Liver (tissue), 3 donors: ENCODE data around the gene DSTN.
A peak's percentile ranks its signal among the peaks of the same experiment; 100 is the strongest.

Experiments used
- EGR1 ChIP-seq, 2 donors: IDR thresholded peaks; 2 replicates each; pipeline ENCODE4 v1.6.1; 2016 to 2018; ENCODE audit warnings: antibody characterized with exemption in 2 of 2, low read depth in 2 of 2
- GABPA ChIP-seq, 2 donors: IDR thresholded peaks in 1 of 2; conservative IDR thresholded peaks in 1 of 2; 2 replicates each; pipeline ENCODE4 v1.6.1; 2016; ENCODE audit warnings: antibody characterized with exemption in 2 of 2, mild to moderate bottlenecking in 1 of 2, moderate library complexity in 1 of 2
- HNF4A ChIP-seq, 2 donors: conservative IDR thresholded peaks; 2 replicates each; pipeline ENCODE4 v1.6.1; 2016; ENCODE audit warnings: antibody characterized with exemption in 2 of 2, mild to moderate bottlenecking in 2 of 2
- JUND ChIP-seq, 2 donors: IDR thresholded peaks; 2 replicates each; pipeline ENCODE4 v1.6.1; 2016; ENCODE audit warnings: antibody characterized with exemption in 2 of 2
- RAD21 ChIP-seq, 2 donors: IDR thresholded peaks; 2 replicates each; pipeline ENCODE4 v1.6.1; 2016; ENCODE audit warnings: antibody characterized with exemption in 2 of 2, mild to moderate bottlenecking in 2 of 2
- RXRA ChIP-seq, 2 donors: IDR thresholded peaks; 2 replicates each; pipeline ENCODE4 v1.6.1; 2017 to 2018; ENCODE audit warnings: antibody characterized with exemption in 2 of 2, mild to moderate bottlenecking in 1 of 2
- TAF1 ChIP-seq: conservative IDR thresholded peaks from 2 replicates; pipeline ENCODE4 v1.6.1; 2016; ENCODE audit warnings: antibody characterized with exemption, mild to moderate bottlenecking
- YY1 ChIP-seq: IDR thresholded peaks from 2 replicates; pipeline ENCODE4 v1.6.1; 2016; ENCODE audit warnings: antibody characterized with exemption, mild to moderate bottlenecking
- TF ChIP-seq, protein P1 (sequence below): fragments of 150-350 bp; IDR thresholded peaks from 2 replicates; pipeline ENCODE4 v1.5.1; 2017; ENCODE audit warnings: improper control_type of control experiment, low read depth, low read length; ENCODE audit not compliant: missing input control
- TF ChIP-seq, protein P2 (sequence below): IDR thresholded peaks from 2 replicates; pipeline ENCODE4 v1.6.1; 2016; ENCODE audit warnings: antibody characterized with exemption
- TF ChIP-seq, protein P3 (sequence below): IDR thresholded peaks from 2 replicates; pipeline ENCODE4 v1.6.1; 2016; ENCODE audit warnings: antibody characterized with exemption
- TF ChIP-seq, protein P4 (sequence below): IDR thresholded peaks from 2 replicates; pipeline ENCODE4 v1.6.1; 2016; ENCODE audit warnings: antibody characterized with exemption
- TF ChIP-seq, protein P5 (sequence below): IDR thresholded peaks from 2 replicates; pipeline ENCODE4 v1.6.1; 2016; ENCODE audit warnings: antibody characterized with exemption, mild to moderate bottlenecking
- donor health status: healthy.
- donor health status: healthy.

DNA sequence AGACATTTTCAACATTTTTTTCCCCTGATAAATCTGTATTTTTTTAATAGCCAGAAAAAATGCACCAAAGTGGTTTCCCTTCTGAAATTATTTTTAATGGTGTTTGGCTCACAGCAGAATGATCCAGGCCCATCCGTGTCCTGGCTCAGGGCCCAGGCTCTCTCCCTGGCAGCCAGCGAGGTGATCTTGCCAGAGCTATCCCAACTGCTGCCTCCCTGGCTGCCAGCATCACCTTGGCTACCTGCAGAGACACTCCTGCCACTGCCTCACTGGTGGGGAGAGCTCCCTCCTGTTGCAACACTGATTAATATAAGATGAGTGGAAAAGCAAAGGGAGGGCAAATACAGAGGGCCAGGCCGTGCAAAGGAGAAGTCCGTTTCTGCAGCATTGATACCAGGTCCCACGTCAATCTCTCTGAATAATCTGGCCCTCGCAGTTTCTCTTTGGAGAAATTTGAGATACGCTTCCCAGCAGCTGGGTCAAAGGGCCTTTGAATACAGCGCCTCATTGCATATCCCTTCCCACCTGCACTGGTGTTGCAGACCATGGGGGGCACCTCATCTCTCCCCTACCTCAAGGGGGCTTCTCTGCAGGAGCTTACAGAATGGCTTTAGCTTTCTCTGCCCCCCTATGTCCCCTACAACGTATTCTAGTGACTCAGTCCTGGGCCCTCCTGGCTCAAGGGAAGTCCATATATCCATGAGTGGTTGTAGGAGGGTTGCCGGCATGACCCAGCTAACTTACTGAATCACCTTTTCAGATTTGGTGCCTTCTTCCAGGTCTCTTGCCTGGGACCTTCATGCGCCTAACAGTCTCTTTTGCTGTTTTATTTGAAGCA, 12.8 kb upstream of the DSTN start:
- TF ChIP-seq, protein P1, sequence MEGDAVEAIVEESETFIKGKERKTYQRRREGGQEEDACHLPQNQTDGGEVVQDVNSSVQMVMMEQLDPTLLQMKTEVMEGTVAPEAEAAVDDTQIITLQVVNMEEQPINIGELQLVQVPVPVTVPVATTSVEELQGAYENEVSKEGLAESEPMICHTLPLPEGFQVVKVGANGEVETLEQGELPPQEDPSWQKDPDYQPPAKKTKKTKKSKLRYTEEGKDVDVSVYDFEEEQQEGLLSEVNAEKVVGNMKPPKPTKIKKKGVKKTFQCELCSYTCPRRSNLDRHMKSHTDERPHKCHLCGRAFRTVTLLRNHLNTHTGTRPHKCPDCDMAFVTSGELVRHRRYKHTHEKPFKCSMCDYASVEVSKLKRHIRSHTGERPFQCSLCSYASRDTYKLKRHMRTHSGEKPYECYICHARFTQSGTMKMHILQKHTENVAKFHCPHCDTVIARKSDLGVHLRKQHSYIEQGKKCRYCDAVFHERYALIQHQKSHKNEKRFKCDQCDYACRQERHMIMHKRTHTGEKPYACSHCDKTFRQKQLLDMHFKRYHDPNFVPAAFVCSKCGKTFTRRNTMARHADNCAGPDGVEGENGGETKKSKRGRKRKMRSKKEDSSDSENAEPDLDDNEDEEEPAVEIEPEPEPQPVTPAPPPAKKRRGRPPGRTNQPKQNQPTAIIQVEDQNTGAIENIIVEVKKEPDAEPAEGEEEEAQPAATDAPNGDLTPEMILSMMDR, result no peak
- peak; percentile 9 to 17 for TF ChIP-seq RXRA (IDR thresholded peaks at IDR 0.05)
- TF ChIP-seq, protein P2, sequence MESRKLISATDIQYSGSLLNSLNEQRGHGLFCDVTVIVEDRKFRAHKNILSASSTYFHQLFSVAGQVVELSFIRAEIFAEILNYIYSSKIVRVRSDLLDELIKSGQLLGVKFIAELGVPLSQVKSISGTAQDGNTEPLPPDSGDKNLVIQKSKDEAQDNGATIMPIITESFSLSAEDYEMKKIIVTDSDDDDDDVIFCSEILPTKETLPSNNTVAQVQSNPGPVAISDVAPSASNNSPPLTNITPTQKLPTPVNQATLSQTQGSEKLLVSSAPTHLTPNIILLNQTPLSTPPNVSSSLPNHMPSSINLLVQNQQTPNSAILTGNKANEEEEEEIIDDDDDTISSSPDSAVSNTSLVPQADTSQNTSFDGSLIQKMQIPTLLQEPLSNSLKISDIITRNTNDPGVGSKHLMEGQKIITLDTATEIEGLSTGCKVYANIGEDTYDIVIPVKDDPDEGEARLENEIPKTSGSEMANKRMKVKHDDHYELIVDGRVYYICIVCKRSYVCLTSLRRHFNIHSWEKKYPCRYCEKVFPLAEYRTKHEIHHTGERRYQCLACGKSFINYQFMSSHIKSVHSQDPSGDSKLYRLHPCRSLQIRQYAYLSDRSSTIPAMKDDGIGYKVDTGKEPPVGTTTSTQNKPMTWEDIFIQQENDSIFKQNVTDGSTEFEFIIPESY, result no peak
- no peak for TF ChIP-seq TAF1
- TF ChIP-seq, protein P3, sequence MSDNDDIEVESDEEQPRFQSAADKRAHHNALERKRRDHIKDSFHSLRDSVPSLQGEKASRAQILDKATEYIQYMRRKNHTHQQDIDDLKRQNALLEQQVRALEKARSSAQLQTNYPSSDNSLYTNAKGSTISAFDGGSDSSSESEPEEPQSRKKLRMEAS, result no peak
- TF ChIP-seq, protein P4, sequence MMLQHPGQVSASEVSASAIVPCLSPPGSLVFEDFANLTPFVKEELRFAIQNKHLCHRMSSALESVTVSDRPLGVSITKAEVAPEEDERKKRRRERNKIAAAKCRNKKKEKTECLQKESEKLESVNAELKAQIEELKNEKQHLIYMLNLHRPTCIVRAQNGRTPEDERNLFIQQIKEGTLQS, result no peak
- TF ChIP-seq YY1, result no peak
- TF ChIP-seq JUND (IDR thresholded peaks at IDR 0.05), result no peak
- peak in 1 of 2 donors; percentile 30 for TF ChIP-seq RAD21 (IDR thresholded peaks at IDR 0.05)
- TF ChIP-seq, protein P5, sequence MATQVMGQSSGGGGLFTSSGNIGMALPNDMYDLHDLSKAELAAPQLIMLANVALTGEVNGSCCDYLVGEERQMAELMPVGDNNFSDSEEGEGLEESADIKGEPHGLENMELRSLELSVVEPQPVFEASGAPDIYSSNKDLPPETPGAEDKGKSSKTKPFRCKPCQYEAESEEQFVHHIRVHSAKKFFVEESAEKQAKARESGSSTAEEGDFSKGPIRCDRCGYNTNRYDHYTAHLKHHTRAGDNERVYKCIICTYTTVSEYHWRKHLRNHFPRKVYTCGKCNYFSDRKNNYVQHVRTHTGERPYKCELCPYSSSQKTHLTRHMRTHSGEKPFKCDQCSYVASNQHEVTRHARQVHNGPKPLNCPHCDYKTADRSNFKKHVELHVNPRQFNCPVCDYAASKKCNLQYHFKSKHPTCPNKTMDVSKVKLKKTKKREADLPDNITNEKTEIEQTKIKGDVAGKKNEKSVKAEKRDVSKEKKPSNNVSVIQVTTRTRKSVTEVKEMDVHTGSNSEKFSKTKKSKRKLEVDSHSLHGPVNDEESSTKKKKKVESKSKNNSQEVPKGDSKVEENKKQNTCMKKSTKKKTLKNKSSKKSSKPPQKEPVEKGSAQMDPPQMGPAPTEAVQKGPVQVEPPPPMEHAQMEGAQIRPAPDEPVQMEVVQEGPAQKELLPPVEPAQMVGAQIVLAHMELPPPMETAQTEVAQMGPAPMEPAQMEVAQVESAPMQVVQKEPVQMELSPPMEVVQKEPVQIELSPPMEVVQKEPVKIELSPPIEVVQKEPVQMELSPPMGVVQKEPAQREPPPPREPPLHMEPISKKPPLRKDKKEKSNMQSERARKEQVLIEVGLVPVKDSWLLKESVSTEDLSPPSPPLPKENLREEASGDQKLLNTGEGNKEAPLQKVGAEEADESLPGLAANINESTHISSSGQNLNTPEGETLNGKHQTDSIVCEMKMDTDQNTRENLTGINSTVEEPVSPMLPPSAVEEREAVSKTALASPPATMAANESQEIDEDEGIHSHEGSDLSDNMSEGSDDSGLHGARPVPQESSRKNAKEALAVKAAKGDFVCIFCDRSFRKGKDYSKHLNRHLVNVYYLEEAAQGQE, result no peak
- no peak for TF ChIP-seq GABPA (IDR thresholded peaks at IDR 0.05 in 1 of 2, conservative IDR thresholded peaks at IDR 0.05 in 1 of 2)
- TF ChIP-seq HNF4A (conservative IDR thresholded peaks at IDR 0.05), result peak; percentile 5 to 10
- TF ChIP-seq EGR1 (IDR thresholded peaks at IDR 0.05; ENCODE audit: low read depth in 2 of 2), result no peak
